Astrocyte of the spinal cord (primary cell): ENCODE measurements around the gene PHF23.

Experiments used
- DNase-seq: peaks from one replicate; pipeline ENCODE4 v3.0.0; 2011; ENCODE audit warnings: low read depth, low spot score
- H3K4me3 ChIP-seq: 2 replicates; pipeline ENCODE4 v1.5.1; 2011; ENCODE audit warnings: low read depth, mild to moderate bottlenecking, low read length, moderate library complexity
- CTCF ChIP-seq: IDR thresholded peaks from 2 replicates; pipeline ENCODE4 v1.5.1; 2012; ENCODE audit warnings: low read depth, mild to moderate bottlenecking, low read length, inconsistent platforms
- in situ Hi-C: cut with HindIII; loops from 2 replicates; pipeline ENCODE4 v1.10.0; 2017; ENCODE audit warnings: low sequenced_read_pairs

Gene PHF23

GRCh38 chr17:7256766-7257456 is 17.7 kb upstream of the PHF23 start:
- no peak for DNase-seq
- TF ChIP-seq CTCF = no peak
- in situ Hi-C loops = no loop called here
- no peak overlapping the region for H3K4me3 ChIP-seq

DNA sequence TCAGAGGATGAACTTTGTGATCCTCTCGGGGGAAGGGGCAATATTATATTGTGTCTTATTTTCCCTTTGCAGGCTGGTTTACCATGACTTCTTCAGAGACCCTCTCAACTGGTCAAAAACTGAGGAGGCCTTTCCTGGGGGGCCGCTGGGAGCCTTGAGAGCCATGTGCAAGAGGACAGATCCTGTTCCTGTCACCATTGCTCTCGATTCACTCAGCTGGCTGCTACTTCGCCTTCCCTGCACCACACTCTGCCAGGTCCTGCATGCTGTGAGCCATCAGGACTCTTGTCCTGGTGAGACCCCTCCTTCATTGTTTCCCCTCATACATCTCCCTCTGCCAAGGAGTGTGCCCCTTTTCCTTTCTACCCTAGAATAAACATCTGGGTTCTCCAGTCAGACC is 15.3 kb upstream of the PHF23 start:
- DNase-seq = no peak
- no peak for TF ChIP-seq CTCF
- H3K4me3 ChIP-seq = no peak overlapping the region
- in situ Hi-C loops = no loop called here

DNA sequence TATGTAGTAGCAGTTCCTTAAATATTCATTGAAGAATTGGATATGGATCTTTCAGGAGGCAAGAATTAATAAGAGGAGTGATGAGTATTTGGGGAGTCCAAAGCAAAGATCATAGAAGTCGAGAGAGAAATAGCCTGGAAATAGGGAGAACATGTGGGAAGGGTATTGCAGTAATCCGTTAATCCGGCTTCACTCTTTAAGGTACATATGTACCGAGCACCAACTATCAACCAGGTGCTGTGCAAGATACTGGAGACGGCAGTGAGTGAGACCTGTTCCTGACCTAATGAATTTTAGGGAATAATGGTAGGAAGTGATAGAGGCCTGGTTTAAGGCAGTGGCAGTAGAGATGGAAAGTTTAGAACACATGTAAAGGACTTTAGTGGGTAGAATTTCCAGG is 13.8 kb upstream of the PHF23 start:
- DNase-seq = no peak
- in situ Hi-C loops = no loop called here
- peak overlapping the region; percentile 82 for H3K4me3 ChIP-seq
- TF ChIP-seq CTCF = no peak

- peak within 1 kb of the TSS; percentile 82 for H3K4me3 ChIP-seq
- peak; percentile 96 for DNase-seq
- in situ Hi-C loops = no loop called here
- peak; percentile 4 for TF ChIP-seq CTCF
Observed at GRCh38 chr17:7252176-7253043, 13.2 kb upstream of the PHF23 start, which contains the start of gene ELP5. ELP5 (plus strand) TSS chr17:7252215; CDS start chr17:7252551, 336 bp downstream.

DNA sequence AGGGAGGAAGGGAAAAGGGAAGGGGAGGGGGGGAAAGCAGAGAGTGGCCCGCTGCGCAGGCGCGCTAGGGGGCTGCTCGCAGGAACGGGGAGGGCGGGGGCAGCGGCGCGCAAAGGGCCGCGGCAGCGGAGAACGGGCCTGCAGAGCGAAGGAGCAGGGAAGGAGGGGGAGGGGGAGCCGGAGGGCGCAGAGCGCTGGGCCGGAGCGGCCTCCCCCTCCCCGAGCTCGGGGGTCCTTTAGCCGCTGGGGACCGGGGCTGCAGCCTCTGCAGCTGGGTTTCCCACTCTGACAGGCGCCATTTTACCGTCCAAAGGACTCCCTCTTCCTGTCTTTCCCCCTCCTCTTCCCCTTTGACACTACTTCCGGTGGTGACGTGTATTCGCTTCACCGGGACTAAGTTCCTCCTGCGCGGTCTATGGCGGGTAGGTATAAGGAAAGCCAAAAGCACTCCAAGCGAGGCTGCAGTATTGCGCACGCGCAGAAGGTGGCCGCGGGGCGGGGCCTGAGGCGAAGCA is 12.5 kb upstream of the PHF23 start, which contains the start of gene CTDNEP1:
Gene CTDNEP1, minus strand, starts transcription at position 74 of the 515 bp plus-strand sequence. CDS start 438 bp downstream, outside the sequence.
- peak; percentile 100 for DNase-seq
- no peak for TF ChIP-seq CTCF
- peak within 1 kb of the TSS; percentile 82 for H3K4me3 ChIP-seq
- in situ Hi-C loops = no loop called here
